NCI-H510A treated with DMSO at 0.1 percent for 48 hours (cell line): ENCODE data around the gene EOMES.

Experiments used
- DNase-seq: peaks from one replicate; lab custom pipeline; 2025; lab: John Stamatoyannopoulos, UW

The EOMES gene

DNA sequence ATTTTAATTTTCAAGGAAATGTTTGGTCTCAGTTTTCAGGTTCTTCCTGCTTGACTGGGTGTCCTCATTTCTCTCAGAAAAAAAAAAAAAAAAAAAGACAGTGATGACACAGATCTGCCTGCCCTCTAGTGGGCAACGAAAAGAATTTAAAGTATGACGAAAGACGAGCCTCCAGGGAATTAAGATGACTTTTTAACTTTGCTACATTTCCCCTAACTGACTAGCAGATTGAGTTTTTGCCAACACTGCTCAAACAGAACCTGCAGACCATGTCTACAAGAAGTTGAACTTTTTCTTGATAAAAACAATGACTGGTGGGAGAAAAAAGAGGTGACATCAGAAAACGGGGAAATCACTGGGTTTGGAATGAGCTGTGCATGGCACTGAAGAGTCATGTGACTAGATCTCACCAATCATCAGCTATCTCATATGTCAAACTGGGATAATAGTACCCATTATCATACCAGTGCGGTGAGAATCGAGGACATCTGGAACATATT is 40.8 kb downstream of the EOMES start:
- DNase-seq, result peak; percentile 62

DNA sequence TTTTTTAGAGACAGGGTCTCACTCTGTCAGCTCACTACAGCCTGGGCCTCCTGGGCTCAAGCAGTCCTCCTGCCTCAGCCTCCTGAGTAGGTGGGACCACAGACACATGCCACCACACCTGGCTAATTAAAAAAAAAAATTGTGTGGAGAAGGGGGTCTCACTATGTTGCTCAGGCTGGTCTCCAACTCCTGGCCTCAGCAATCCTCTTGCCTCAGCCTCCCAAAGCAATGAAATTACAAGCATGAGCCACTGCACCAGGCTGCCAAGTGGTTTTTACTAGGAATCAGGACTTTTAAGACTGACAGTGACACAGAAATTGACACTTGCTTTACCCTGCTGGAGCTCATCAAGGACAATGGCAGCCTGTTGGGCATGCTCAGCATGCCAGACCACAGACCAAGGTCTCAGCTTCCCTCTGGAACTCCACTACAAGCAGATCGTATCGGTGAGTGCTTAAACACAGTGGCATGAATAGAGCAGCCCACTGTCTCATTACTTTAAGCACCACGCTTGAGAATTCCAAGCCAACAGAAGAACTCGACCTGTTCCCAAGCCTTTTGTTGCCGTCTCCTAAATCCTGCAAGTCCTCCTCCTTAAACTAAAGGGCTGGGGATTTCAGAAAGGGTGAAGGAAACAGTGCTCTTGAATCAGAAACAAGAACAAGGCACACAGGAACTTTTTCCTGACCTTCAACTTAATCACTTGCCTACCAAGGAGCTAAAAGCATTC is 41.4 kb downstream of the EOMES start:
- DNase-seq, result no peak

DNA sequence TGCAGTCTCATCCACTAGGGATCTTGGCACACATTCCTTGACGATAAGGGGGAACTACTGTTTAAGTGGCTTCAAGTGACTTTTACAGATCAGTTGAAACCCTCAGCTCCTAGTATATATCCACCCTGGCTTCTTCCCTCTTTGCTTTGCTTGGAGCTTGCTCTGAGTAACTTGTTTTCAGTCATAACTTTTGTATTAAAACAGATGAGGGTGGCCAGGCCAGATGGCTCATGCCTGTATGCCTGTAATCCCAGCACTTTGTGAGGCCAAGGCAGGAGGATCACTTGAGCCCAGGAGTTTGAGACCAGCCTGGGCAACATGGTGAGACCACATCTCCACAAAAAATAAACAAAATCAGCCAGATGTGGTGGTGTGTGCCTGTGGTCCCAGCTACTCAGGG is 42.4 kb downstream of the EOMES start:
- no peak for DNase-seq

DNA sequence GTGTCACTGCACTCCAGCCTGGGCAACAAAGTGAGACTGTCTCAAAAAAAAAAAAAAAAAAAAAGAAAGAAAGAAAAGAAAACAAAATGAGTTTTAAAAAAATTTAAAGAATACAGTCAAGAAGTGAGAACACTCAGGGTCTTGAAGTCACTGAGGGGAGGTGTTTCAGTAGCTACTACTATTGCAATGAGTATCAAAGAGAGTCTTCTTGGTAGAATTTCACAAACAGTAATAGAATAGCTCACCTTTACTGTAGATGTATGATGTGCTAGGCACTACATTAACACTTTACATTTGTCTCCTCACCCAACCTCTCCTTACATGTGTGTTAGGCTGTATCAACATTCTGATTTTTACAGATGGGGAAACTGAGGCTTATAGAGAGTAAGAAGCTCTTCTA is 43.9 kb downstream of the EOMES start:
- no peak for DNase-seq

DNA sequence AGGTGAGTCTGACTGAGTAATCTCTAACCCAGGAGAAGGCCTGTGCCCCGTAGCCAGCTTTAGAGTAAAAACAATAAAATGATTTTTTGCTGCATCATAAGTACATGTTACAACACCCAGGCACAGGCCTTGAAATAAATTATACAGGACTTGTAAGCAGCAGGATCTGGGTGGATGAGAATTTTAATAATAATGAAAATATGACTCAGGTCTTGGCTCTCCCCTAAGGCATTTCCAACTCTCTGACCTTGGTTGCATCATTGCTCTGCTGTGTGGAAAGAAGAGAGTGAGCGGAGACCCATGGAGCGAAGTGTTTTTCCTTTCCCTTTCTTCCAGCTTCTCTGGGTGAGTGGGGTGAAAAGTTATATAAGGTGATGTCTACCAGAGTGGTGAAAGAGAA is 44.6 kb downstream of the EOMES start:
- no peak for DNase-seq

DNA sequence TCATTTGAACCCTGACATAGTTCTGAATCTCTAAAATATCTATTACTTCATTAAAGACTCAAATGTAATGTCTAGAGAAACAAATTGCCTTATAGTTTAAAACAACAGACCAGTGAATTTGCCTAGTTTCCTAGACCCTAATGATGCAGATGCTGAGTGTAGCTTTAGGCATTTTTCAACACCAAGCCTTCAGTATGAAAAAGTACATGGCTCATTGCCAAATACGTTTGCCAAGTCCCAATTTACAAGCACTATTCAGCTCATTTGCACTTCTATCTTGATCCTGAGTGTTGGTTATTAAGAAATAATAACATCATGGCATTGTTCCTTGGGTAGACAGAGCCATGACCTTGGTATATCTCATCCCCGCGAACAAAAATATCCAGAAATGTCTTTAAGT is 46.8 kb downstream of the EOMES start:
- no peak for DNase-seq

DNA sequence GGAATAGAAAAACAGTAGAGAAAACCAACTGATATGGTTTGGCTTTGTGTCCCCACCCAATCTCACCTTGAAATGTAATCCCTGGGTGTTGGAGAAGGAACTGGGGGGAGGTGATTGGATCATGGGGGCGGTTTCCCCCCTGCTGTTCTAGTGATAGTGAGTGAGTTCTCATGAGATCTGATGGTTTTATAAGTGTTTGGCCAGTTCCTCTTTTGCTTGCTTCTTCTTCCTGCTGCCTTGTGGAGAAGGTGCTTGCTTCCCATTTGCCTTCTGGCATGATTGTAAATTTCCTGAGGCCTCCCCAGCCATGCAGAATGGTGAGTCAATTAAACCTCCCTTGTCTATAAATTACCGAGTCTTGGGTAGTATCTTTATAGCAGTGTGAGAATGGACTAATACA is 48.4 kb downstream of the EOMES start:
- DNase-seq, result no peak

DNA sequence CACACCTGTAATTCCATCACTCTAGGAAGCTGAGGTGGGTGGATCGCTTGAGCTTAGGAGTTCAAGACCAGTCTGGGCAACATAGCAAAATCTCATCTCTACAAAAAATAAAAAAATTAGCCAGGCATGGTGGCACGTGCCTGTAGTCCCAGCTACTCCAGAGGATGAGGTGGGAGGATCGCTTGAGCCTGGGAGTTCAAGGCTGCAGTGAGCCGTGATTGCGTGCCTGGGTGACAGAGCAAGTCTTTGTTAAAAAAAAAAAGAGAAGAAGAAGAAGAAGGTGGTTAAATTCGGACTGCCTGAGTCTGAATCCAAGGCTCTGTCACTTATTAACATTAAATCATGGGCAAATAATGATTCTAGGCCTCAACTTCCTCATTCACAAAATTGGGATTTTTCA is 51.0 kb downstream of the EOMES start:
- DNase-seq, result no peak

DNA sequence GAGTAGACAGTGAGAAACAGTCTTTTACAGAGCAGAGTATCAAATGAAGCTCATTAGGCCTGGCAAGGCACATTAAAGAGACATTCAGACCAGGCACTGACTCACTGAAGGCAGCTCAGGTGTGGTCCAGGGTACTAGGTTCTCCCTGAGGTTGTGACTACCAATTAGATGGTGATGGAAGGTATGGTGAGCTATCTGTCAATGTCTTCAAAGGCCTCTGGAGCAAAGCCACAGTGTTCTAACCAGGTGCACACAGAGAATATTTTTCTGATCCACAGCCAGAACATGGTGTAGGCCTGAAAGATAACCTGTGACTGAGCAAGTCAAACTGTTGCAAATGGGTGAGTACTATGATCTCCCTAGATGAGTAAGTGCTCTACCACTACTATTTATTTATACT is 51.5 kb downstream of the EOMES start:
- no peak for DNase-seq

DNA sequence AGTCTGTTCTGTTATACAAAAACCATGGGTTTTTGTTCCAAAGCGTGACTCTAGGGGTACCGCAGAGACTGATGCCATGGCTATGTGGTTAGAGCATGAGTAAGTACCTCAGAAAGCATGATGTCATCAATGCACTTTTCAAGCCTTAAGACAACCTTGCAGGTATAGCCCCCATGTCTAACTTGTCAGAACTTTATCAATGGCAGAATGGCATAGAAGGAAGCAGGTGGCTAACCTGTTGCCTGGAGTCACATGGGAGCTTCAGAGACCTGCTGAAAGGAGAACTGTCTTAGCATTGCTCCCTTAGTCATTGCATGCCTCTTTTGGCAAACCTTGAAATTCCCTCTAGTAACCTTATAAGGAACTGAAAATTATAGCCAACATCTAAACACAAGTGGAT is 52.5 kb downstream of the EOMES start:
- no peak for DNase-seq

DNA sequence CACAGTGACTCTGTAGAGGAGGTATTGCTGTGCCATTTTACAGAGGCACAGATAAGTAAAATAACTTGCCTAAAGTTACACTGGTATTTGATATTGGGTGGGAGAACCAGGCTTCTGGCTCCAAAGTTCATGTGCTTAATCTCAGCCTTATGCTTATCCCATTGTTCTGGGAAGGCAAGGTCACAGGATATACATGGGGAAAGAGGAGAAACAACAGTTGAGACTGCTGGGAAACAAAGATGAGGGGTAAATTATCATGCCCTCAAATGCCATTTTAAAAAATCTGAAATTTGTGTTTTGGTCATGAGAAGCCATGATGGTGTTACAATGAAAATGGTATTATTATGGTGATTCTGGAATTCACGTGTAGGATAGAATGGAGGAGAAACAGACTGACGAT is 54.4 kb downstream of the EOMES start:
- no peak for DNase-seq

DNA sequence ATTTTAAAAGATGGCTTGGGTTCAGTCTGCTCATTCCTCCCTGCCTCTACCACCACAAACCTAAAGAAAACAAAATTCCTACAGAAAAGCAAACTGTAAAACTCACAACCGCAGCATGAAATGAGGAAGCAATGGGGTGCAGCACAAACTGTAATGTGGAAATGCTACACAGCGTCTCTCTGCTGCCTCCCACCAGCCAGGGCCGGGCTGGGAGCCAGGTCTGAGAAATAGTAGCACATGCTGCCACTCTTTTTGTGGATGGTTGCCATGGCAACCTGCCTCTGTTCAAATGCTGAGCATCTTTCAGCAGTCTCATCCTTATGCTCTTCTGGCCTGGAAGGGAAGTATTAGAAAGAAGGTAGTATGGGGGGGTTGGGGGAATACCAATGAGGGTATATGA is 55.4 kb downstream of the EOMES start:
- DNase-seq, result no peak

DNA sequence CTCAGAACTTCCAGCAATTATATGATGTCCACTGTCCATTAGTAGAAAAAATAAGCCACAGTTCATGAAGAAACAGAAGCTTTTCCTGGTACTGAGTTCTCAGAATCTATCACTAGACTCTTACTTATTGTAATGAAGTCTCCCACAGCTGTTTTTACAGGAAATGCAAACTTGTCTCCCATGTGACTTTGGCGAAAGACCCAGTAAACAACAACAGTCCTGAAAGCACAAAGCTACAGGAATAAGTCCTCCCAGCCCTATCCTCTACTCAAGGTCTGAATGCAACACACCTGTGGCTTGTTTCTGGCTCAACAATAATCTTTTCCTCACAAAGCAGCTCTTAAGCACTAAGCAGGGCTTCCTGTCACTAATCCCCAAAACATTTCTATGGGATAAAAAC is 55.9 kb downstream of the EOMES start:
- DNase-seq, result no peak
